Parathyroid adenoma (tissue), 2 donors: Measurements from ENCODE around the gene RNF223.

ENCODE experiments used
- H2AFZ ChIP-seq: fragments of 300-600 bp; sonication (generic); one replicate; pipeline ENCODE4 v1.7.0; 2017; ENCODE audit warnings: antibody characterized with exemption, mild to moderate bottlenecking
- H3K27ac ChIP-seq: fragments of 300-600 bp; sonication (generic); one replicate; pipeline ENCODE4 v1.7.0; 2017
- H3K27me3 ChIP-seq: fragments of 300-600 bp; sonication (generic); one replicate; pipeline ENCODE4 v1.7.0; 2017; ENCODE audit warnings: low read length; ENCODE audit not compliant: control insufficient read depth, insufficient read depth
- H3K36me3 ChIP-seq: fragments of 300-600 bp; sonication (generic); one replicate; pipeline ENCODE4 v1.7.0; 2017; ENCODE audit warnings: low read length; ENCODE audit not compliant: control insufficient read depth, insufficient read depth
- H3K4me1 ChIP-seq: fragments of 300-600 bp; sonication (generic); one replicate; pipeline ENCODE4 v1.7.0; 2017; ENCODE audit warnings: control low read depth
- H3K4me2 ChIP-seq: fragments of 300-600 bp; sonication (generic); one replicate; pipeline ENCODE4 v1.7.0; 2017; ENCODE audit warnings: low read length
- H3K4me3 ChIP-seq: fragments of 300-600 bp; sonication (generic); one replicate; pipeline ENCODE4 v1.7.0; 2017; ENCODE audit warnings: low read depth, low read length
- H3K79me2 ChIP-seq: fragments of 300-600 bp; sonication (generic); one replicate; pipeline ENCODE4 v1.7.0; 2017; ENCODE audit warnings: control low read depth
- H3K9ac ChIP-seq: fragments of 300-600 bp; sonication (generic); one replicate; pipeline ENCODE4 v1.7.0; 2017; ENCODE audit warnings: mild to moderate bottlenecking
- H3K9me3 ChIP-seq: fragments of 300-600 bp; sonication (generic); one replicate; pipeline ENCODE4 v1.7.0; 2017; ENCODE audit warnings: low read length; ENCODE audit not compliant: control insufficient read depth
- TF ChIP-seq, protein P1 (sequence below): fragments of 300-600 bp; sonication (generic); IDR thresholded peaks from one replicate; pipeline ENCODE4 v1.7.0; 2017; ENCODE audit warnings: antibody characterized with exemption, mild to moderate bottlenecking
- donor health status: primary hyperparathyroidism.

Gene RNF223

GRCh38 chr1:1090424-1091343 is 16.6 kb upstream of the RNF223 start:
- Histone ChIP-seq H3K27me3 (no peaks in the 10 kb centered on the region), H3K4me3 (no peak overlapping the region)

DNA sequence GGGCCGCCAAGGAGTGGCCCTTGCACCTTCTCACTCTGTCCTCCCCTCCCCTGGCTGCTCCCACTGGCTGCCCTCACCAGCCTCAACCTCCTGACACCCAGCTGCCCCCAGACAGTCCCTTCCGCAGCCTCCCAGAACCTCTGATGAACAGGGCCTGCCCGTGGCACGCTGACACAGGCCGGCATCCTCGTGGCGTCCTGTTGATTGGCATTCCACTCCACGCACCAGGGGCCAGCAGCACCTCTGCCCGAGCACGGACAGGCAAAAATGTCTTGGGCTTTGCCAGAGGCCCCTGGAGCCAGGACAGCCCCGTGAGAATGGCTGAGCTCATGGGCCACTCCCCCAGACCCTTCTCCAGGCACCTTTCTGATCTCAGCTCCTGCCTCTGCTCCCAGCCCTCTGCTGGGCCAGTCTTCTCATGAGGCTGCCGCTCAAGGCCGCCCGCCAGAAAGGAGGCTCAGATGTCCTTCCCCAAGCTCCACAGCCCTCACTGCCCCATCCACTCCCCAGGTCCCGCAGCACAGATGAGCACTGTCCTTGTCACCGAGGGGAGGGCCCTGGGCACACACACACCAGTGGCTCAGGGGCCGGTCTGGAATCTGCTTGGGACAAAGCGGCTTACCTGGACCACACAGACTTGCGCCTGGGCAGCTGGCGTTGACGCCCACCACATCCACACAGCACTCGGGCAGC is 15.8 kb upstream of the RNF223 start:
- TF ChIP-seq, protein P1, sequence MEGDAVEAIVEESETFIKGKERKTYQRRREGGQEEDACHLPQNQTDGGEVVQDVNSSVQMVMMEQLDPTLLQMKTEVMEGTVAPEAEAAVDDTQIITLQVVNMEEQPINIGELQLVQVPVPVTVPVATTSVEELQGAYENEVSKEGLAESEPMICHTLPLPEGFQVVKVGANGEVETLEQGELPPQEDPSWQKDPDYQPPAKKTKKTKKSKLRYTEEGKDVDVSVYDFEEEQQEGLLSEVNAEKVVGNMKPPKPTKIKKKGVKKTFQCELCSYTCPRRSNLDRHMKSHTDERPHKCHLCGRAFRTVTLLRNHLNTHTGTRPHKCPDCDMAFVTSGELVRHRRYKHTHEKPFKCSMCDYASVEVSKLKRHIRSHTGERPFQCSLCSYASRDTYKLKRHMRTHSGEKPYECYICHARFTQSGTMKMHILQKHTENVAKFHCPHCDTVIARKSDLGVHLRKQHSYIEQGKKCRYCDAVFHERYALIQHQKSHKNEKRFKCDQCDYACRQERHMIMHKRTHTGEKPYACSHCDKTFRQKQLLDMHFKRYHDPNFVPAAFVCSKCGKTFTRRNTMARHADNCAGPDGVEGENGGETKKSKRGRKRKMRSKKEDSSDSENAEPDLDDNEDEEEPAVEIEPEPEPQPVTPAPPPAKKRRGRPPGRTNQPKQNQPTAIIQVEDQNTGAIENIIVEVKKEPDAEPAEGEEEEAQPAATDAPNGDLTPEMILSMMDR = no peak

More at GRCh38 chr1:1090424-1091343, 16.6 kb upstream of the RNF223 start:
- H3K4me2 ChIP-seq = no peak overlapping the region
- H3K9me3 ChIP-seq = no peaks in the 10 kb centered on the region
- no peak overlapping the region for H3K9ac ChIP-seq
- no peaks in the 10 kb centered on the region for H3K79me2 ChIP-seq
- no peaks in the 10 kb centered on the region for H3K36me3 ChIP-seq
- TF ChIP-seq, protein P1 = no peak
- H2AFZ ChIP-seq = no peak overlapping the region
- no peak overlapping the region for H3K27ac ChIP-seq
- no peaks in the 10 kb centered on the region for H3K4me1 ChIP-seq

GRCh38 chr1:1088801-1089680 is 14.9 kb upstream of the RNF223 start:
- H3K4me3 ChIP-seq = no peak overlapping the region
- H3K4me2 ChIP-seq = no peak overlapping the region
- H3K36me3 ChIP-seq = no peaks in the 10 kb centered on the region
- no peak overlapping the region for H2AFZ ChIP-seq
- no peaks in the 10 kb centered on the region for H3K4me1 ChIP-seq
- H3K9ac ChIP-seq = no peak overlapping the region
- TF ChIP-seq, protein P1 = no peak
- no peak overlapping the region for H3K27ac ChIP-seq
- H3K79me2 ChIP-seq = no peaks in the 10 kb centered on the region
- H3K9me3 ChIP-seq = no peaks in the 10 kb centered on the region
- H3K27me3 ChIP-seq = no peaks in the 10 kb centered on the region

More for the DNA sequence above, 15.8 kb upstream of the RNF223 start:
- no peaks in the 10 kb centered on the region for H3K9me3 ChIP-seq
- no peak overlapping the region for H2AFZ ChIP-seq
- H3K36me3 ChIP-seq = no peaks in the 10 kb centered on the region
- no peak overlapping the region for H3K4me2 ChIP-seq
- H3K27ac ChIP-seq = no peak overlapping the region
- H3K4me3 ChIP-seq = no peak overlapping the region
- H3K27me3 ChIP-seq = no peaks in the 10 kb centered on the region
- H3K79me2 ChIP-seq = no peaks in the 10 kb centered on the region
- no peaks in the 10 kb centered on the region for H3K4me1 ChIP-seq
- no peak overlapping the region for H3K9ac ChIP-seq

DNA sequence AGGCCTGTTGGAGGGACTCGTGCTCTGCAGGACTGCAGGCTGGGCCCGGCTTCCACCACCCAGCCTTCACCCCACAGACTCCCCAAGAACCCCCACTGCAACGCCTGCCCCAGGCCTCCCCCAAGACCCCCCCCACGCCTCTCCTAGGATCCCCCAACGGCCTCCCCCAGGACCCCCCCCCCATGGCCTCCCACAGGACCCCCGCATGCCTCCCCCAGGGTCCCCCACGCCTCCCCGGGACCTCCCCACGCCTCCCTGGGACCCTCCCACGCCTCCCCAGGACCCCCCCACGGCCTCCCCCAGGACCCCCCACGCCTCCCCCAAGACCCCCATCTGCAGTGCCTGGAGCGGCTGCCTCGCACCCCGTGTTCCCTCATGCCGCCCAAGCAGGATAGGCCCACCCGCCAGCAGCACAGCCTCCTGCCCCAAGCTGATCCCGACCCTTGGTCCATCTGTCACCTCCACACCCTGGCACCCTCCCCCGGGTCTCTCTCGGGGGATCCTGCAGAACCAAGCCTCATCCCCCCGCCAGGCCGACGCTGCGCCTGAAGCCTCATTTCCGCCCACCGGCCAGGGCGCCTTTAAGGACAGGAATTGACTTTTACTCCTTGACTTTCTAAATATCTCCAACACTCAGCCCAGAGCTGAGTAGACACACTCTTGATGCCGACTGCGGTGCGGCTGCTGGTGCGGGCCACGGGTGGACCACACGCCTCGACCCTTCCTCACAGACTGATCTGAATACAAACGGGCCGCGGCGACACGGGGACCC is 14.1 kb upstream of the RNF223 start:
- no peak overlapping the region for H2AFZ ChIP-seq
- H3K9ac ChIP-seq = no peak overlapping the region
- H3K27me3 ChIP-seq = no peaks in the 10 kb centered on the region
- H3K4me1 ChIP-seq = no peaks in the 10 kb centered on the region
- no peaks in the 10 kb centered on the region for H3K79me2 ChIP-seq
- H3K4me2 ChIP-seq = no peak overlapping the region
- H3K9me3 ChIP-seq = no peaks in the 10 kb centered on the region
- H3K27ac ChIP-seq = no peak overlapping the region
- TF ChIP-seq, protein P1 = no peak
- H3K4me3 ChIP-seq = no peak overlapping the region
- no peaks in the 10 kb centered on the region for H3K36me3 ChIP-seq
